ENCODE measurements around the gene APBA2. TPM values are rescaled to one million over a fixed set of nuclear protein-coding genes. Genes with fewer than 3 reads are reported as not detected.
A peak's percentile ranks its signal among the peaks of the same experiment; 100 is the strongest.

APBA2 gene
- total RNA-seq, 4 donors from 2014 or later, result 5.4 to 15.3 (median 10.4) TPM

DNA sequence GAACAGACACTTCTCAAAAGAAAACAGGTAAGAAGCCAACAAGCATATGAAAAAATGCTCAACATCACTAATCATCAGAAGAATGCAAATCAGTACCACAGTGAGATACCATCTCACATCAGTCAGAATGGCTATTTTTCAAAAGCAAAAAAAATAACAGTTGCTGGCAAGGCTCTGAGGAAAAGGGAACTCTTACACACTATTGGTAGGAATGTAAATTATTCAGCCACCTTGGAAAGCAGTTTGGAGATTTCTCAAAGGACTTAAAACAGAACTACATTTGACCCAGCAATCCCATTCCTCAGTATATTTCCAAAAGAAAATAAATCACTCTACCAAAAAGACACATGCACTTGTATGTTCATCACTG lies 95.6 kb downstream of the APBA2 start:
- Histone ChIP-seq H3K4me1 (peaks cover 0 to 28% (median 13%) of the 10 kb centered on the region in 4 donors), H3K27ac (replicated peaks in 1 of 4) (no peak overlapping the region), H3K9me3 (no peaks in the 10 kb centered on the region), H3K36me3 (no peaks in the 10 kb centered on the region), H3K4me3 (no peak overlapping the region), H3K27me3 (no peaks in the 10 kb centered on the region)
- TF ChIP-seq POLR2A (IDR thresholded peaks at IDR 0.05; ENCODE audit: low read depth), result no peak
- no peak for TF ChIP-seq CTCF (IDR thresholded peaks at IDR 0.05)
- TF ChIP-seq POLR2AphosphoS5 (IDR thresholded peaks at IDR 0.05), result no peak
- TF ChIP-seq EP300 (IDR thresholded peaks at IDR 0.05), result no peak
- intact Hi-C loops (cut with DNase I), result no loop called here
- no peak for DNase-seq (ENCODE audit: extremely low spot score)

DNA sequence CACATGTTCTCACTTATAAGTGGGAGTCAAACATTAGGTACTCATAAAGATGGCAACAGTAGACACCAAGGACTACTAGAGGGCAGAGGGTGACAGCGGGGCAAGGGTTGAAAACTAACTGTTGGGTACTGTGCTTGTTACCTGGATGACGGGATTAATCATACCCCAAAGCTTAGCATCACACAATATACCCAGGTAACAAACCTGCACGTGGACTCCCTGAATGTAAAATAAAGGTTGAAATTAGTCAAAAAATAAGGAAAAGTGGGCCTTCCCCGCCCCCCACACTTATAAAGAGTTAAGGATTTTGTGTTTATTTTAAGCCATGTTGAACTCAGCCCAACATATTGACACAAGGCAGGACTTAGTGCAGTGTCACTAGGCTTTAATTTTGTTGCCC lies 96.1 kb downstream of the APBA2 start:
- TF ChIP-seq EP300 (IDR thresholded peaks at IDR 0.05), result no peak
- TF ChIP-seq POLR2A (IDR thresholded peaks at IDR 0.05; ENCODE audit: low read depth), result no peak
- TF ChIP-seq POLR2AphosphoS5 (IDR thresholded peaks at IDR 0.05), result no peak
- TF ChIP-seq CTCF (IDR thresholded peaks at IDR 0.05), result no peak
- Histone ChIP-seq H3K27ac (replicated peaks in 1 of 4) (no peak overlapping the region), H3K4me1 (peaks cover 0 to 28% (median 13%) of the 10 kb centered on the region in 4 donors), H3K4me3 (no peak overlapping the region), H3K9me3 (no peaks in the 10 kb centered on the region), H3K36me3 (no peaks in the 10 kb centered on the region), H3K27me3 (no peaks in the 10 kb centered on the region)
- intact Hi-C loops (cut with DNase I), result no loop called here
- 97% methylated on average over 4 of the region's 4 CpGs for WGBS
- peak; percentile 91 for DNase-seq (ENCODE audit: extremely low spot score)

DNA sequence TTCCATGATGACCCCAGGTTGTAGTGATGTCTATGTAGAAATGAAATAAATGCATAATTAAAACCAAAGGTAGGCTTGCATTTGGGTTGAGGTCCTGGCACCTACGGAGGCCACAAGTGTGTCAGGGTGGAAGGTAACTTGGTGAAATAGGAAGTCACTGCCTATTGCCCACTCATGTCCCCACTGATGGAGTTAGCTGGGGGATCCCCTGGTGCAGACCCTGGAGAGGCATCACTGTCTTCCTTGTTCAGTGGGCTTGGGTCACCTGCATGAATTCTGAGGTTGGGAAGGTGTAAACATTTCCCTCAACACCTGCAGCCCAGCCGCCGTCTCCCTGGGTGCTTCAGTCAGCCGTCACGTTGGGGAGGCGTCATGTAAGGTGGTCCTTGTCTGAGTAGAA lies 97.1 kb downstream of the APBA2 start:
- no peak overlapping the region for H3K27ac ChIP-seq (replicated peaks in 1 of 4)
- peaks cover 0 to 22% (median 13%) of the 10 kb centered on the region in 4 donors for H3K4me1 ChIP-seq
- no peaks in the 10 kb centered on the region for H3K9me3 ChIP-seq
- intact Hi-C loops (cut with DNase I), result no loop called here
- no peaks in the 10 kb centered on the region for H3K36me3 ChIP-seq
- peak; percentile 79 for DNase-seq (ENCODE audit: extremely low spot score)
- WGBS, result 94% methylated on average over 6 of the region's 6 CpGs
- no peaks in the 10 kb centered on the region for H3K27me3 ChIP-seq
- no peak overlapping the region for H3K4me3 ChIP-seq
- no peak for TF ChIP-seq EP300 (IDR thresholded peaks at IDR 0.05)
- no peak for TF ChIP-seq POLR2A (IDR thresholded peaks at IDR 0.05; ENCODE audit: low read depth)
- TF ChIP-seq POLR2AphosphoS5 (IDR thresholded peaks at IDR 0.05), result no peak
- TF ChIP-seq CTCF (IDR thresholded peaks at IDR 0.05), result no peak

DNA sequence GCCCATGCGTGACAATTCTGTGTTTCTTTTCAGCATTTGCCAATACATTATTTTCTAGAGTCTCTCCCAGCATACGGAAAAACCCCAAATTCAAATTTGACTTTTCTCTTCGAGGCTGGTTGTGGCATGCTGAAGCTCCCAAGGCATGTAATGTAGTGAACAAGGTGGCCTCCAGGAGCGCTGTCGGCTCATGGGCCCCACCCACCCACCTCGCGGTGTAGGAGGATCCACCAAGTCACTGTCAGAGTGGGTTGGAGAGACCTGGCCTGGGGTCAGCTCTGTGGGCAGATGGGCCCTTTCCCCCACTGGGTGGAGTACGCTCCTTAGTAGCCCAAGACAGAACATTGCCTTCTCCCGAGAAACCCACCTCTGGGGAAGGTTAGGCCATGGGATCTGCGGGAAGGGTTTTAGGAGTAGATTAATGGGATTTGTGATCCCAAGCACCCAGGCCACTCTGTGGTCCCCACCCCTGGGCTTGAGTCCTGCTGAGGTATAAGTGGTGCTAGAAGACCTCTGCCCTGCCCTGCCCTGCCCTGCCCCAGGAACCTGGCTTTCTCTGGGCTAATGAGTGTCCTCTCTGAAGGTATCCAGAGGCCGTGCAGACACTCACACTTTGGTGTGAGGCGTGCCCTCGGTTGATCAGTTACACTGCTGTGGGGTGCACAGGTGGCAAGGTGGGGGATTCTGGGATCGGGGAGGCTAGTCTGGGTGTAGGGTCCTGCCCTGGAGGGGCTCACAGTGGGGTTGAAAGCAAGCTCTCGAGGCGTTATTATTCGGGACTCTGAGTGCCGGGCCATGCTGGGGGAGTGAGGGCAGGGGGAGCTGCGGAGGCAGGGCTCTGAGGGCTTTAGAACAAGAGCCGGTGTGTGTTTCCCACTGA lies 97.9 kb downstream of the APBA2 start:
- WGBS, result 92% methylated on average over 19 of the region's 20 CpGs
- H3K4me1 ChIP-seq, result peaks cover 0 to 22% (median 13%) of the 10 kb centered on the region in 4 donors
- intact Hi-C loops (cut with DNase I), result no loop called here

DNA sequence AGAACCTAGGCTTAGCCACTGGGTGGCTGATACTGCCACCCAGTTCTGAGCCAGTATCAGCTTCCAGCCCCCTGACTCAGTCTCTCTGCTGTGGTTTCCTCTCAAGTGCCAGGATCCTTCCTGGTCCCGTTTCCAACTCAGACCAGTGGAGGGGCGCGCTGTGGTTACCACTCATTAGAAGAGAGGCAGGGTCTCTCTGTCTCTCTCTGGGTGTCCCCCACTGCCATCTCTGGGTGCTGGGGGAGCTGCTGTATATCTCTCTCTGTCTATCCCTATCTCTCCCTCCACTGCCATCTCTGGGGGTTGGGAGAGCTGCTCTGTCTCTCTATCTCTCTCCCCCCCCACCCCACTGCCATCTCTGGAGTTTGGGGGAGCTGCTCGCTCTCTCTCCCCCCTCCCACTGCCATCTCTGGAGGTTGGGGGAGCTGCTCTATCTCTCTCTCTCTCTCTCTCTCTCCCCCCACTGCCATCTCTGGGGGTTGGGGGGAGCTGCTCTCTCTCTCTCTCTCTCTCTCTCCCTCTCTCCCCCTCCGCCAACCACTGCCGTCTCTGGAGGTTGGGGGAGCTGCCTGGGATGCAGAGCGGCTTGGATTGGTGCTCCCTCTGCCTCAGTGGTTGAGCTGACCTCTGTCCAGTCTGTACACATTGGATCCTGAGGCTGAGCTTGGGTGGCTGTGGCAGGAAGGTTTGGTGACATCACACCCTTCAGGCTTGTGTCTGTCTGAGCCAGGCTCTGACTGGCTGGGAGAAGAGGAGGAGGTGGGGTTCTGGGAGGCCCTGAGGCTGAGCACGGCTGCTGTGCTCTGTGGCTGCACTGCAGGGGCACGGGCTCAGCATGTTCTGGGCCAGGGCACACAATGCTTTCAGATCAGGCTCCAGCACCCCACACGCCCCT lies 98.9 kb downstream of the APBA2 start:
- 70% methylated on average over 9 of the region's 10 CpGs for WGBS
- H3K36me3 ChIP-seq, result no peaks in the 10 kb centered on the region
- H3K4me1 ChIP-seq, result peaks cover 0 to 18% (median 13%) of the 10 kb centered on the region in 4 donors
- no peak for TF ChIP-seq CTCF (IDR thresholded peaks at IDR 0.05)
- no peak for TF ChIP-seq EP300 (IDR thresholded peaks at IDR 0.05)
- TF ChIP-seq POLR2A (IDR thresholded peaks at IDR 0.05; ENCODE audit: low read depth), result no peak
- TF ChIP-seq POLR2AphosphoS5 (IDR thresholded peaks at IDR 0.05), result no peak
- peak overlapping the region in 2 of 4 donors; percentile 47 to 51 for H3K27ac ChIP-seq (replicated peaks in 1 of 4)
- H3K4me3 ChIP-seq, result no peak overlapping the region
- intact Hi-C loops (cut with DNase I), result no loop called here
- H3K9me3 ChIP-seq, result no peaks in the 10 kb centered on the region
- peak; percentile 83 for DNase-seq (ENCODE audit: extremely low spot score)
- H3K27me3 ChIP-seq, result no peaks in the 10 kb centered on the region

More for the DNA sequence above, 97.9 kb downstream of the APBA2 start:
- no peak overlapping the region for H3K4me3 ChIP-seq
- H3K36me3 ChIP-seq, result no peaks in the 10 kb centered on the region
- no peaks in the 10 kb centered on the region for H3K9me3 ChIP-seq
- peak; percentile 87 for DNase-seq (ENCODE audit: extremely low spot score)
- no peaks in the 10 kb centered on the region for H3K27me3 ChIP-seq
- TF ChIP-seq EP300 (IDR thresholded peaks at IDR 0.05) (no peak), POLR2AphosphoS5 (IDR thresholded peaks at IDR 0.05) (no peak)
- no peak overlapping the region for H3K27ac ChIP-seq (replicated peaks in 1 of 4)
